Panc1 (cell line): ENCODE data around the gene ZNF107. TPM values are rescaled to one million over a fixed set of nuclear protein-coding genes. Genes with fewer than 3 reads are reported as not detected.
"Not testable (repeated sequence)": the region's sequence is repeated elsewhere in the genome, so short reads cannot be mapped to it uniquely, and the experiment has no call there.

Source experiments
- ATAC-seq: fragments of 200-7000 bp; cut with Tn5 transposase; 2 replicates; pipeline ENCODE4 v1.9.1; 2020; ENCODE audit warnings: mild to moderate bottlenecking, moderate library complexity
- BruUV-seq: library from RNA; stranded (reverse); fragments of 400-500 nt; replicated peaks from 2 replicates; lab custom pipeline; 2021; lab: Mats Ljungman, UMichigan
- CTCF ChIA-PET: fragments of 300-600 bp; sonication (Branson Sonifier 250); formaldehyde crosslinking; loops from one replicate; lab custom pipeline; 2022; ENCODE audit warnings: antibody characterized with exemption; lab: Charles Lee
- POLR2A ChIA-PET: fragments of 300-600 bp; sonication (Branson Sonifier 250); formaldehyde crosslinking; loops from one replicate; lab custom pipeline; 2022; ENCODE audit warnings: antibody characterized with exemption; lab: Charles Lee
- DNase-seq: peaks from one replicate; pipeline ENCODE4 v3.0.0-alpha.2; 2010; ENCODE audit warnings: low read depth, low spot score
- H3K27ac ChIP-seq: 2 replicates; pipeline ENCODE4 v1.5.1; 2011; ENCODE audit warnings: mild to moderate bottlenecking, low read length, inconsistent platforms
- H3K27me3 ChIP-seq: fragments of 200-500 bp; sonication (Bioruptor generic); 2 replicates; pipeline ENCODE4 v1.6.0; 2014; ENCODE audit warnings: low read length, inconsistent platforms; ENCODE audit not compliant: control insufficient read depth, insufficient read depth
- H3K36me3 ChIP-seq: fragments of 200-500 bp; sonication (Bioruptor generic); 2 replicates; pipeline ENCODE4 v1.5.1; 2014; ENCODE audit warnings: inconsistent platforms, mild to moderate bottlenecking, low read length, moderate library complexity; ENCODE audit not compliant: control insufficient read depth, insufficient read depth
- H3K4me1 ChIP-seq: 2 replicates; pipeline ENCODE4 v1.5.1; 2011; ENCODE audit warnings: inconsistent platforms, mild to moderate bottlenecking, low read length, moderate library complexity; ENCODE audit not compliant: control insufficient read depth, insufficient read depth
- H3K4me3 ChIP-seq, 2 experiments: 2 replicates each; pipeline ENCODE4 v1.5.1; 2011 to 2012; ENCODE audit warnings: low read depth in 2 of 2, low read length in 2 of 2, mild to moderate bottlenecking in 2 of 2, inconsistent platforms in 1 of 2, moderate library complexity in 1 of 2
- H3K9me3 ChIP-seq: fragments of 200-500 bp; sonication (Bioruptor generic); 2 replicates; pipeline ENCODE4 v1.5.1; 2014; ENCODE audit warnings: low read depth, mild to moderate bottlenecking, inconsistent platforms, low read length, moderate library complexity; ENCODE audit not compliant: control insufficient read depth, insufficient read depth
- CTCF ChIP-seq: fragments of 450-650 bp; IDR thresholded peaks from 2 replicates; pipeline ENCODE4 v1.5.1; 2017; ENCODE audit warnings: mild to moderate bottlenecking
- POLR2AphosphoS5 ChIP-seq: IDR thresholded peaks from 2 replicates; pipeline ENCODE4 v1.6.1; 2012; ENCODE audit warnings: mild to moderate bottlenecking, low read depth, low read length, moderate library complexity
- REST ChIP-seq, 2 experiments: IDR thresholded peaks; 2 replicates each; pipeline ENCODE4 v1.6.1; 2011 to 2012; ENCODE audit warnings: low read depth in 2 of 2, control low read depth in 1 of 2, low read length in 1 of 2, mild to moderate bottlenecking in 1 of 2, moderate library complexity in 1 of 2; ENCODE audit not compliant: insufficient read depth in 1 of 2
- SIN3A ChIP-seq: IDR thresholded peaks from 2 replicates; pipeline ENCODE4 v1.6.1; 2012; ENCODE audit warnings: low read depth, mild to moderate bottlenecking, low read length, moderate library complexity, borderline replicate concordance; ENCODE audit not compliant: insufficient read depth
- TCF7L2 ChIP-seq: IDR thresholded peaks from 2 replicates; pipeline ENCODE4 v1.6.1; 2011; ENCODE audit warnings: mild to moderate bottlenecking, low read depth, low read length, inconsistent platforms
- in situ Hi-C: cut with HindIII; loops from 2 replicates; pipeline ENCODE4 v1.10.0; 2016; ENCODE audit warnings: low sequenced_read_pairs, low pct_unique_long_range_greater_than_20kb
- intact Hi-C: fragments of 100-400 bp; cut with micrococcal nuclease; formaldehyde crosslinking; loops from one replicate; pipeline ENCODE4 v1.10.0; 2022; ENCODE audit not compliant: unreplicated experiment
- total RNA-seq: library from RNA; stranded (reverse); gene quantifications from one replicate; pipeline ENCODE4 v1.2.1, GENCODE V29; 2021; ENCODE audit not compliant: unreplicated experiment

ZNF107 gene
- total RNA-seq, 1 experiment from 2014 or later: 11.1 TPM

GRCh38 chr7:64688988-64689387, 23.1 kb downstream of the ZNF107 start:
- intact Hi-C loops: no loop called here
- DNase-seq (no peak), ATAC-seq (no peak)
- no TSS peak for BruUV-seq
- no peaks in the 10 kb centered on the region for H3K4me1 ChIP-seq
- peaks cover 21% of the 10 kb centered on the region; the same call in 1 of the 2 replicates for H3K9me3 ChIP-seq
- TF ChIP-seq TCF7L2 (no peak), CTCF (no peak), POLR2AphosphoS5 (no peak), REST (IDR thresholded peaks at IDR 0.05; ENCODE audit: insufficient read depth in 1 of 2, low read depth in 2 of 2, low read length in 1 of 2) (no peak), SIN3A (no peak)
- no peak overlapping the region for H3K27ac ChIP-seq
- in situ Hi-C loops: no loop called here
- no peaks in the 10 kb centered on the region for H3K27me3 ChIP-seq
- H3K36me3 ChIP-seq: peaks cover 14% of the 10 kb centered on the region; the same call in 1 of the 2 replicates
- POLR2A ChIA-PET: no interaction called here
- no peak overlapping the region for H3K4me3 ChIP-seq
- CTCF ChIA-PET: no interaction called here

- H3K27me3 ChIP-seq: no peaks in the 10 kb centered on the region
- intact Hi-C loops: no loop called here
- peaks cover 46% of the 10 kb centered on the region; the same call in 1 of the 2 replicates for H3K9me3 ChIP-seq
- TF ChIP-seq SIN3A (no peak), REST (IDR thresholded peaks at IDR 0.05; ENCODE audit: insufficient read depth in 1 of 2, low read depth in 2 of 2, low read length in 1 of 2) (no peak), CTCF (no peak), TCF7L2 (no peak), POLR2AphosphoS5 (no peak)
- ChIA-PET POLR2A (no interaction called here), CTCF (no interaction called here)
- peaks cover 15% of the 10 kb centered on the region; the same call in 1 of the 2 replicates for H3K36me3 ChIP-seq
- no peak for ATAC-seq
- no peaks in the 10 kb centered on the region for H3K4me1 ChIP-seq
- in situ Hi-C loops: no loop called here
- H3K4me3 ChIP-seq: no peak overlapping the region
- no peak overlapping the region for H3K27ac ChIP-seq
- no peak for DNase-seq
- BruUV-seq: no TSS peak
Observed at GRCh38 chr7:64691831-64692230, 25.9 kb downstream of the ZNF107 start.

- in situ Hi-C loops, H3K36me3 ChIP-seq, BruUV-seq, POLR2A ChIA-PET, H3K27me3 ChIP-seq, CTCF ChIA-PET, DNase-seq, H3K27ac ChIP-seq, intact Hi-C loops, H3K4me3 ChIP-seq, ATAC-seq, H3K4me1 ChIP-seq: not testable (repeated sequence)
- peaks cover 53% of the 10 kb centered on the region for H3K9me3 ChIP-seq
Observed at GRCh38 chr7:64697863-64698262, 31.9 kb downstream of the ZNF107 start.
